GM13977 (cell line): ENCODE measurements around the gene GCM1.

Source experiments
- DNase-seq: peaks from one replicate; pipeline ENCODE4 v3.0.0; 2012; ENCODE audit warnings: low spot score
- CTCF ChIP-seq: IDR thresholded peaks from 2 replicates; pipeline ENCODE4 v1.5.1; 2012; ENCODE audit warnings: mild to moderate bottlenecking, control low read depth; ENCODE audit not compliant: insufficient read depth; ENCODE audit errors: extremely low read depth, missing control alignments
- in situ Hi-C: fragments of 300-500 bp; cut with MboI; formaldehyde crosslinking; loops from one replicate; pipeline ENCODE4 v1.12.0; 2022; ENCODE audit warnings: low sequenced_read_pairs, low pct_unique_long_range_greater_than_20kb, mixed read lengths, inconsistent platforms; ENCODE audit not compliant: unreplicated experiment

Gene GCM1

GRCh38 chr6:53086302-53086701, 62.3 kb downstream of the GCM1 start:
- no peak for DNase-seq
- in situ Hi-C loops: no loop called here
- no peak for TF ChIP-seq CTCF

- no peak for DNase-seq
- in situ Hi-C loops: no loop called here
- no peak for TF ChIP-seq CTCF
These were observed 67.8 kb downstream of the GCM1 start for GRCh38 chr6:53080813-53081212.
